H1 (cell line): ENCODE data around the gene ADGRD2. TPM values are rescaled to one million over a fixed set of nuclear protein-coding genes. Genes with fewer than 3 reads are reported as not detected.

Experiments
- CTCF ChIA-PET: fragments of 300-600 bp; sonication (Branson Sonifier 250); formaldehyde crosslinking; loops from one replicate; lab custom pipeline; 2021; ENCODE audit not compliant: partially characterized antibody; lab: Charles Lee
- POLR2A ChIA-PET: fragments of 300-600 bp; sonication (Branson Sonifier 250); formaldehyde crosslinking; loops from one replicate; lab custom pipeline; 2021; ENCODE audit warnings: inconsistent platforms; ENCODE audit not compliant: partially characterized antibody; lab: Charles Lee
- DNase-seq, 2 experiments: peaks; one replicate each; pipeline versions ENCODE4 v3.0.0 to v3.0.0-alpha.2; 2010 to 2022; ENCODE audit warnings: low spot score in 2 of 2, low read depth in 1 of 2, mixed read lengths in 1 of 2
- FAIRE-seq: peaks from 2 replicates; lab custom pipeline; 2011; peaks lifted over from hg19 to GRCh38; lab: Jason Lieb, UNC
- H2AFZ ChIP-seq: 2 replicates; pipeline ENCODE4 v1.8.1; 2012; ENCODE audit warnings: low read length, inconsistent platforms
- H2AK5ac ChIP-seq: 2 replicates; pipeline ENCODE4 v1.6.1; 2013; ENCODE audit warnings: low read depth, low read length
- H2BK120ac ChIP-seq: replicated peaks from 2 replicates; pipeline ENCODE3; 2013; ENCODE audit warnings: low read depth, low read length, inconsistent platforms
- H2BK12ac ChIP-seq: 2 replicates; pipeline ENCODE4 v1.6.1; 2013; ENCODE audit warnings: low read depth, low read length
- H2BK15ac ChIP-seq: 2 replicates; pipeline ENCODE4 v1.6.1; 2013; ENCODE audit warnings: low read length
- H2BK20ac ChIP-seq: 2 replicates; pipeline ENCODE4 v1.6.1; 2013; ENCODE audit warnings: low read length
- H2BK5ac ChIP-seq: 2 replicates; pipeline ENCODE4 v1.6.1; 2013; ENCODE audit warnings: low read depth, low read length
- H3K14ac ChIP-seq: 2 replicates; pipeline ENCODE4 v1.6.1; 2013; ENCODE audit warnings: inconsistent platforms; ENCODE audit not compliant: insufficient read length
- H3K18ac ChIP-seq: 2 replicates; pipeline ENCODE4 v1.6.1; 2013; ENCODE audit warnings: low read length; ENCODE audit errors: extremely low read depth
- H3K23ac ChIP-seq: 2 replicates; pipeline ENCODE4 v1.6.1; 2013; ENCODE audit warnings: inconsistent platforms; ENCODE audit not compliant: insufficient read length
- H3K23me2 ChIP-seq: 2 replicates; pipeline ENCODE4 v1.6.1; 2013; ENCODE audit warnings: low read depth, low read length
- H3K27ac ChIP-seq: 2 replicates; pipeline ENCODE4 v1.6.1; 2011; ENCODE audit warnings: low read depth, low read length, inconsistent platforms
- H3K27me3 ChIP-seq, 4 experiments: replicated peaks in 1 of 4; 1 replicate in 1 of 4; 2 replicates in 3 of 4; pipeline versions ENCODE4 v1.6.1 to v1.8.1; 2011 to 2013; ENCODE audit warnings: low read length in 3 of 4, mild to moderate bottlenecking in 3 of 4, inconsistent platforms in 2 of 4, mixed read lengths in 2 of 4, moderate library complexity in 1 of 4; ENCODE audit not compliant: control insufficient read depth in 3 of 4, insufficient read depth in 3 of 4; ENCODE audit errors: extremely low read depth in 1 of 4
- H3K36me3 ChIP-seq, 4 experiments: 2 replicates each; pipeline versions ENCODE4 v1.6.1 to v1.8.1; 2011 to 2013; ENCODE audit warnings: mild to moderate bottlenecking in 4 of 4, low read length in 3 of 4, moderate library complexity in 2 of 4, control low read depth in 1 of 4, inconsistent platforms in 1 of 4; ENCODE audit not compliant: insufficient read depth in 4 of 4, control insufficient read depth in 2 of 4
- H3K4ac ChIP-seq: replicated peaks from 2 replicates; pipeline ENCODE3; 2013; ENCODE audit warnings: low read length, low read depth, mixed read lengths, inconsistent platforms; ENCODE audit not compliant: insufficient read length
- H3K4me1 ChIP-seq, 4 experiments: replicated peaks in 1 of 4; 1 replicate in 1 of 4; 2 replicates in 3 of 4; pipeline versions ENCODE4 v1.6.1 to v1.8.1; 2011 to 2013; ENCODE audit warnings: low read length in 3 of 4, inconsistent platforms in 2 of 4, mixed read lengths in 1 of 4; ENCODE audit not compliant: insufficient read depth in 4 of 4, control insufficient read depth in 3 of 4
- H3K4me2 ChIP-seq, 2 experiments: 2 replicates each; pipeline versions ENCODE4 v1.6.1 to v1.8.1; 2011 to 2013; ENCODE audit warnings: low read depth in 2 of 2, low read length in 2 of 2, control low read depth in 1 of 2, inconsistent platforms in 1 of 2, mild to moderate bottlenecking in 1 of 2; ENCODE audit not compliant: insufficient read depth in 1 of 2
- H3K4me3 ChIP-seq, 4 experiments: fragments of 200-600, 300-600 bp in 1 of 4; sonication (generic), shearing (Covaris generic), sonication (Bioruptor Twin) in 1 of 4; 2 replicates each; pipeline versions ENCODE4 v1.5.1 to v1.8.1; 2011 to 2016; ENCODE audit warnings: low read length in 4 of 4, low read depth in 3 of 4, control low read depth in 2 of 4, inconsistent platforms in 2 of 4, mild to moderate bottlenecking in 2 of 4, mixed read lengths in 1 of 4, moderate library complexity in 1 of 4; ENCODE audit not compliant: insufficient read depth in 2 of 4; ENCODE audit errors: extremely low read depth in 1 of 4
- H3K56ac ChIP-seq: replicated peaks from 2 replicates; pipeline ENCODE3; 2013; ENCODE audit warnings: low read depth, mild to moderate bottlenecking, mixed read lengths, low read length, inconsistent platforms; ENCODE audit not compliant: insufficient read length
- H3K79me1 ChIP-seq: 2 replicates; pipeline ENCODE4 v1.6.1; 2013; ENCODE audit warnings: low read depth, low read length, control low read depth
- H3K79me2 ChIP-seq, 2 experiments: 2 replicates each; pipeline versions ENCODE4 v1.6.1 to v1.8.1; 2012 to 2013; ENCODE audit warnings: low read length in 2 of 2, mild to moderate bottlenecking in 2 of 2, inconsistent platforms in 1 of 2; ENCODE audit not compliant: insufficient read depth in 2 of 2, control insufficient read depth in 1 of 2
- H3K9ac ChIP-seq, 4 experiments: replicated peaks in 1 of 4; 1 replicate in 1 of 4; 2 replicates in 3 of 4; pipeline versions ENCODE4 v1.6.1 to v1.8.1; 2011 to 2013; ENCODE audit warnings: low read depth in 3 of 4, low read length in 3 of 4, control low read depth in 2 of 4, mild to moderate bottlenecking in 2 of 4, moderate library complexity in 2 of 4, inconsistent platforms in 1 of 4; ENCODE audit errors: extremely low read depth in 1 of 4
- H3K9me3 ChIP-seq, 2 experiments: 2 replicates each; pipeline versions ENCODE4 v1.6.1 to v1.8.1; 2012 to 2013; ENCODE audit warnings: mild to moderate bottlenecking in 2 of 2, moderate library complexity in 2 of 2, control low read depth in 1 of 2, inconsistent platforms in 1 of 2, low read depth in 1 of 2, low read length in 1 of 2, mixed read lengths in 1 of 2; ENCODE audit not compliant: insufficient read depth in 2 of 2
- H4K20me1 ChIP-seq, 2 experiments: replicated peaks in 1 of 2; 2 replicates each; pipeline versions ENCODE3 to v1.8.1; 2011 to 2013; ENCODE audit warnings: inconsistent platforms in 2 of 2, low read length in 2 of 2, mild to moderate bottlenecking in 1 of 2; ENCODE audit not compliant: insufficient read depth in 2 of 2, control insufficient read depth in 1 of 2
- H4K5ac ChIP-seq: 2 replicates; pipeline ENCODE4 v1.6.1; 2013; ENCODE audit warnings: low read length, low read depth, mixed read lengths, inconsistent platforms; ENCODE audit not compliant: insufficient read length
- H4K8ac ChIP-seq: 2 replicates; pipeline ENCODE4 v1.8.0; 2013; ENCODE audit warnings: mild to moderate bottlenecking, moderate library complexity, low read length, inconsistent platforms; ENCODE audit not compliant: insufficient read depth; ENCODE audit errors: extremely low read depth
- H4K91ac ChIP-seq: replicated peaks from 2 replicates; pipeline ENCODE3; 2013; ENCODE audit warnings: low read length, mixed read lengths, inconsistent platforms; ENCODE audit not compliant: insufficient read length
- BACH1 ChIP-seq: IDR thresholded peaks from 2 replicates; pipeline ENCODE4 v1.6.1; 2012; ENCODE audit warnings: low read length, improper control_type of control experiment
- BCL11A ChIP-seq, 2 experiments: IDR thresholded peaks; one replicate each; pipeline ENCODE4 v1.6.1; 2011; ENCODE audit warnings: low read depth in 2 of 2, low read length in 2 of 2, mild to moderate bottlenecking in 2 of 2
- CHD2 ChIP-seq: IDR thresholded peaks from 2 replicates; pipeline ENCODE4 v1.6.1; 2012; ENCODE audit warnings: low read length, improper control_type of control experiment
- CTCF ChIP-seq, 3 experiments: IDR thresholded peaks; 1 replicate in 2 of 3; 2 replicates in 1 of 3; pipeline versions ENCODE4 v1.5.1 to v1.6.1; 2011; ENCODE audit warnings: low read length in 3 of 3, mild to moderate bottlenecking in 3 of 3, inconsistent platforms in 2 of 3, low read depth in 1 of 3, moderate library complexity in 1 of 3; ENCODE audit not compliant: insufficient read depth in 1 of 3; ENCODE audit errors: control extremely low read depth in 1 of 3
- GTF2F1 ChIP-seq: IDR thresholded peaks from 2 replicates; pipeline ENCODE4 v1.6.1; 2012; ENCODE audit warnings: low read depth, low read length, improper control_type of control experiment, borderline replicate concordance
- KDM5A ChIP-seq: fragments of 200-600 bp; IDR thresholded peaks from 2 replicates; pipeline ENCODE4 v1.7.1; 2012; ENCODE audit warnings: mild to moderate bottlenecking, low read length, inconsistent platforms, mixed read lengths
- RAD21 ChIP-seq, 2 experiments: IDR thresholded peaks in 1 of 2; conservative IDR thresholded peaks in 1 of 2; 2 replicates each; pipeline ENCODE4 v1.6.1; 2011; ENCODE audit warnings: low read depth in 2 of 2, low read length in 2 of 2, improper control_type of control experiment in 1 of 2, inconsistent platforms in 1 of 2, mild to moderate bottlenecking in 1 of 2, moderate library complexity in 1 of 2
- RNF2 ChIP-seq: fragments of 200-900, 300-1000 bp; sonication (generic); IDR thresholded peaks from 2 replicates; pipeline ENCODE4 v1.7.1; 2016; ENCODE audit warnings: borderline replicate concordance, low read depth, mild to moderate bottlenecking, antibody characterized with exemption, low read length; ENCODE audit not compliant: poor library complexity, severe bottlenecking; ENCODE audit errors: missing control alignments
- SP4 ChIP-seq: IDR thresholded peaks from 2 replicates; pipeline ENCODE4 v1.6.1; 2012; ENCODE audit warnings: low read length, inconsistent platforms
- TCF12 ChIP-seq: IDR thresholded peaks from 2 replicates; pipeline ENCODE4 v1.6.1; 2011; ENCODE audit warnings: low read depth, mild to moderate bottlenecking, low read length
- WGBS, 2 experiments: shearing (Covaris generic) in 1 of 2; methylation state at CpG; one replicate each; pipeline versions ENCODE4 v1.1.6 to v1.1.7; 2013 to 2015; ENCODE audit warnings: low lambda C conversion rate in 2 of 2, mixed read lengths in 2 of 2, inconsistent platforms in 1 of 2, low coverage in 1 of 2, missing lambda C conversion rate in 1 of 2; ENCODE audit not compliant: insufficient replicate concordance in 2 of 2, insufficient coverage in 1 of 2, insufficient read length in 1 of 2; ENCODE audit errors: extremely low coverage in 1 of 2, missing lambda C conversion rate in 1 of 2; 5-methylcytosine and 5-hydroxymethylcytosine counted together
- polyA plus RNA-seq, 7 experiments: library from polyadenylated mRNA; depleted of rRNA in 3 of 7; stranded (reverse) in 5 of 7; unstranded in 2 of 7; fragments of >200 nt in 5 of 7; fragments of 200-250 nt in 2 of 7; gene quantifications; 1 replicate in 5 of 7; 2 replicates in 1 of 7; 4 replicates in 1 of 7; pipeline versions ENCODE4 v1.2.1 to v1.2.3, GENCODE V29; 2011 to 2013; ENCODE audit warnings: missing spikeins in 2 of 7, mixed read lengths in 2 of 7
- total RNA-seq: library from RNA; stranded (reverse); fragmentation: NEBNext Ultra II Directional; extraction: Animal tissue kit (Norgen Biotek cat#: 25700); gene quantifications from 2 replicates; pipeline ENCODE4 v1.2.1, GENCODE V29; 2021

ADGRD2 gene
- total and polyA plus RNA-seq, 2 of the 8 experiments (the other 6 are each of a cell fraction or from before 2014, with no cell fraction given) = 0.41 to 1.4 TPM

- Histone ChIP-seq H3K18ac (no peak overlapping the region), H4K20me1 (peaks cover 0 to 2% of the 10 kb centered on the region in 2 experiments), H3K79me2 (no peaks in the 10 kb centered on the region), H3K23ac (no peak overlapping the region), H3K79me1 (no peaks in the 10 kb centered on the region), H3K4me1 (no peaks in the 10 kb centered on the region; a peak in 2 of 7 replicates), H3K4ac (no peak overlapping the region), H3K9ac (no peak overlapping the region), H2BK15ac (peak overlapping the region; percentile 83; the same call in 1 of the 2 replicates), H4K5ac (no peak overlapping the region), H2BK120ac (no peak overlapping the region), H3K14ac (no peak overlapping the region), H3K4me3 (no peak overlapping the region), H3K36me3 (no peaks in the 10 kb centered on the region), H2AFZ (no peak overlapping the region), H2BK20ac (no peak overlapping the region), H3K4me2 (no peak overlapping the region), H3K9me3 (no peaks in the 10 kb centered on the region), H2BK12ac (no peak overlapping the region), H3K27me3 (no peaks in the 10 kb centered on the region; a peak in 3 of 7 replicates), H3K56ac (no peak overlapping the region), H4K91ac (no peak overlapping the region), H2BK5ac (no peak overlapping the region), H4K8ac (no peak overlapping the region), H3K23me2 (no peaks in the 10 kb centered on the region), H3K27ac (no peak overlapping the region), H2AK5ac (no peak overlapping the region)
- ChIA-PET POLR2A (interaction anchor here (1.4 kb wide), 1 partner anchor 12 kb away, joined by 4 read pairs; no protein-coding TSS in a partner anchor), CTCF (interaction anchor here (0.5 to 2.3 kb wide), 7 partner anchors 13 to 895 kb away, joined by 3 to 7 read pairs (median 3); partner anchors contain the start of gene WDR38)
- DNase-seq (no peak), FAIRE-seq (no peak)
- WGBS, 2 experiments = 93% methylated on average over 18 of the region's 18 CpGs; no CpG with 5 or more reads in 1 of the 2 experiments
- TF ChIP-seq CHD2 = no peak
- no peak for TF ChIP-seq RAD21 (IDR thresholded peaks at IDR 0.05 in 1 of 2, conservative IDR thresholded peaks at IDR 0.05 in 1 of 2; ENCODE audit: low read depth in 2 of 2, low read length in 2 of 2)
- TF ChIP-seq BACH1 = no peak
- no peak for TF ChIP-seq GTF2F1
- no peak for TF ChIP-seq CTCF (IDR thresholded peaks at IDR 0.05; ENCODE audit: control extremely low read depth in 1 of 3, insufficient read depth in 1 of 3, low read depth in 1 of 3, low read length in 3 of 3)
- no peak for TF ChIP-seq RNF2
- TF ChIP-seq TCF12 = no peak
- TF ChIP-seq BCL11A (IDR thresholded peaks at IDR 0.05; ENCODE audit: low read depth in 2 of 2, low read length in 2 of 2) = no peak
- no peak for TF ChIP-seq SP4
- no peak for TF ChIP-seq KDM5A
Observed at GRCh38 chr9:124493794-124494479, 43.7 kb downstream of the ADGRD2 start.
